Erythroblast (primary cell): ENCODE measurements around the gene ZBTB7B.

Source experiments
- GATA1 ChIP-seq: IDR thresholded peaks from 2 replicates; pipeline ENCODE4 v1.6.1; 2011; ENCODE audit warnings: low read depth, mild to moderate bottlenecking, control low read depth, low read length, moderate library complexity
- POLR2A ChIP-seq: IDR thresholded peaks from 2 replicates; pipeline ENCODE4 v1.6.1; 2011; ENCODE audit warnings: mild to moderate bottlenecking, low read length

- TF ChIP-seq POLR2A (no peak), GATA1 (no peak)
Measured at GRCh38 chr1:154982341-154982740, 20.3 kb upstream of the ZBTB7B start.
